ENCODE measurements around the gene PRAMEF13.
"Not testable (repeated sequence)": the region's sequence is repeated elsewhere in the genome, so short reads cannot be mapped to it uniquely, and the experiment has no call there.

DNA sequence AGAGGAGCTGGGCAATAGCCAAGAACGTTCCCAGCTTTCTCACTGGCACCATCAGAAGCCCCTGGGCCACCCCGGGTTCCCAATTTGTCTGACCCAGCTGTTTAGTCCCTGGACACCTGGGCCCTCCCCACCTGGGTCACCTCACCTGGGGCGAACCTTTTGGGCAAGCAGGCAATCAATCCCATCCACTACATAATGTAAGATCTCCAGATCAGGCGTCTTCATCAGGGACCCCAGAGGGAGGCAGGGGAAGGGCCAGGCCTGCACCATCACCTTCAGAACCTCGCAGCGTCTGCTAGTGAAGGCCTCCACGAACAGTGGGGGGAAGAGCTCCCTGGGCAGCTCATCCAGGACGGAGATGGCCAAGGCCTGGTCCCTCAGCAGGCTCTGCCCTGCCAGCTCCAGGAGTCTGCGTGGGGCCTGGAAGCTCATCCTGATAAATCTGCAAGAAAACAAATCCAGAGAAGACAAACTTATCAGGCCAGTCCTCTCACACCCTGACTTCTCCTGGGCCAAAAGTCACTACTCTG, 24.5 kb upstream of the PRAMEF13 start, which contains the start of gene PRAMEF18:
- TF ChIP-seq POLR2AphosphoS5, POLR2A (IDR thresholded peaks at IDR 0.05): not testable (repeated sequence)
- TF ChIP-seq, protein P1, sequence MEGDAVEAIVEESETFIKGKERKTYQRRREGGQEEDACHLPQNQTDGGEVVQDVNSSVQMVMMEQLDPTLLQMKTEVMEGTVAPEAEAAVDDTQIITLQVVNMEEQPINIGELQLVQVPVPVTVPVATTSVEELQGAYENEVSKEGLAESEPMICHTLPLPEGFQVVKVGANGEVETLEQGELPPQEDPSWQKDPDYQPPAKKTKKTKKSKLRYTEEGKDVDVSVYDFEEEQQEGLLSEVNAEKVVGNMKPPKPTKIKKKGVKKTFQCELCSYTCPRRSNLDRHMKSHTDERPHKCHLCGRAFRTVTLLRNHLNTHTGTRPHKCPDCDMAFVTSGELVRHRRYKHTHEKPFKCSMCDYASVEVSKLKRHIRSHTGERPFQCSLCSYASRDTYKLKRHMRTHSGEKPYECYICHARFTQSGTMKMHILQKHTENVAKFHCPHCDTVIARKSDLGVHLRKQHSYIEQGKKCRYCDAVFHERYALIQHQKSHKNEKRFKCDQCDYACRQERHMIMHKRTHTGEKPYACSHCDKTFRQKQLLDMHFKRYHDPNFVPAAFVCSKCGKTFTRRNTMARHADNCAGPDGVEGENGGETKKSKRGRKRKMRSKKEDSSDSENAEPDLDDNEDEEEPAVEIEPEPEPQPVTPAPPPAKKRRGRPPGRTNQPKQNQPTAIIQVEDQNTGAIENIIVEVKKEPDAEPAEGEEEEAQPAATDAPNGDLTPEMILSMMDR (IDR thresholded peaks at IDR 0.05): not testable (repeated sequence)
